HepG2 (cell line): ENCODE data around the gene DOCK10. TPM values are rescaled to one million over a fixed set of nuclear protein-coding genes. Genes with fewer than 3 reads are reported as not detected.

Experiments
- ATAC-seq: fragments of 200-7000 bp; cut with Tn5 transposase; 3 replicates; pipeline ENCODE4 v1.9.1; 2020; ENCODE audit warnings: mild to moderate bottlenecking, moderate library complexity
- BruUV-seq: library from RNA; stranded (reverse); fragments of 400-500 nt; replicated peaks from 2 replicates; lab custom pipeline; 2021; lab: Mats Ljungman, UMichigan
- CTCF ChIA-PET: fragments of 300-600 bp; formaldehyde crosslinking; extraction: SDS; loops from one replicate; lab custom pipeline; 2021; ENCODE audit warnings: low total read pairs, inconsistent platforms, low intra/inter-chr PET ratio; lab: Yijun Ruan, JAX
- POLR2A ChIA-PET: fragments of 350-600 bp; sonication (Branson Sonifier 250); formaldehyde crosslinking; loops from one replicate; lab custom pipeline; 2020; ENCODE audit warnings: antibody characterized with exemption, inconsistent platforms; lab: Yijun Ruan, JAX
- DNase-seq: peaks from one replicate; pipeline ENCODE4 v3.0.0-alpha.2; 2015; ENCODE audit warnings: low spot score
- FAIRE-seq: peaks from 3 replicates; lab custom pipeline; 2011; peaks lifted over from hg19 to GRCh38; lab: Jason Lieb, UNC
- H2AFZ ChIP-seq: one replicate; pipeline ENCODE4 v1.6.1; 2011; ENCODE audit warnings: low read length, inconsistent platforms
- H3K27ac ChIP-seq: fragments of 300-600 bp; 3 replicates; pipeline ENCODE4 v1.8.0; 2011; ENCODE audit warnings: mixed run types, mild to moderate bottlenecking, mixed read lengths, low read length, inconsistent platforms; ENCODE audit not compliant: insufficient read depth; ENCODE audit errors: extremely low read length
- H3K27me3 ChIP-seq, 2 experiments: fragments of 200-600 bp in 1 of 2; 2 replicates in 1 of 2; 3 replicates in 1 of 2; pipeline versions ENCODE4 v1.6.0 to v1.8.0; 2011; ENCODE audit warnings: low read length in 2 of 2, mild to moderate bottlenecking in 2 of 2, moderate library complexity in 2 of 2, inconsistent platforms in 1 of 2; ENCODE audit not compliant: insufficient read depth in 2 of 2, control insufficient read depth in 1 of 2
- H3K36me3 ChIP-seq, 2 experiments: fragments of 200-600 bp in 1 of 2; replicated peaks in 1 of 2; 2 replicates in 1 of 2; 3 replicates in 1 of 2; pipeline versions ENCODE4 v1.5.1 to v1.8.0; 2011; ENCODE audit warnings: low read length in 2 of 2, inconsistent platforms in 1 of 2; ENCODE audit not compliant: insufficient read depth in 2 of 2, control insufficient read depth in 1 of 2
- H3K4me1 ChIP-seq: 2 replicates; pipeline ENCODE4 v1.5.1; 2012; ENCODE audit warnings: low read length, inconsistent platforms; ENCODE audit not compliant: insufficient read depth
- H3K4me2 ChIP-seq: 2 replicates; pipeline ENCODE4 v1.6.0; 2011; ENCODE audit warnings: low read depth, low read length, inconsistent platforms
- H3K4me3 ChIP-seq, 3 experiments: fragments of 200-600 bp in 1 of 3; sonication (generic), shearing (Covaris generic) in 1 of 3; replicated peaks in 1 of 3; 2 replicates each; pipeline ENCODE4 v1.5.1; 2011 to 2016; ENCODE audit warnings: low read length in 3 of 3, inconsistent platforms in 2 of 3, low read depth in 2 of 3, mild to moderate bottlenecking in 2 of 3, control low read depth in 1 of 3, mixed read lengths in 1 of 3; ENCODE audit not compliant: insufficient read depth in 1 of 3
- H3K79me2 ChIP-seq: one replicate; pipeline ENCODE4 v1.6.1; 2011; ENCODE audit warnings: low read length, inconsistent platforms; ENCODE audit not compliant: insufficient read depth
- H3K9ac ChIP-seq: 2 replicates; pipeline ENCODE4 v1.6.0; 2011; ENCODE audit warnings: mild to moderate bottlenecking, low read depth, low read length, inconsistent platforms; ENCODE audit not compliant: insufficient read depth
- H3K9me3 ChIP-seq: 2 replicates; pipeline ENCODE4 v1.5.1; 2012; ENCODE audit warnings: mild to moderate bottlenecking, low read length
- H4K20me1 ChIP-seq: 2 replicates; pipeline ENCODE4 v1.6.0; 2011; ENCODE audit warnings: inconsistent platforms, mild to moderate bottlenecking, low read length, moderate library complexity; ENCODE audit not compliant: insufficient read depth
- ELF4 ChIP-seq: sonication (generic); formaldehyde crosslinking; IDR thresholded peaks from 2 replicates; pipeline ENCODE4 v1.5.0; 2020; ENCODE audit warnings: missing genetic modification reagents, mild to moderate bottlenecking, moderate library complexity, borderline replicate concordance
- HES4 ChIP-seq: sonication (generic); formaldehyde crosslinking; IDR thresholded peaks from 2 replicates; pipeline ENCODE4 v1.9.0; 2021; ENCODE audit warnings: mild to moderate bottlenecking, missing genetic modification reagents, borderline replicate concordance
- KIAA2018 ChIP-seq: sonication (generic); formaldehyde crosslinking; IDR thresholded peaks from 2 replicates; pipeline ENCODE4 v1.5.0; 2020; ENCODE audit warnings: mild to moderate bottlenecking, missing genetic modification reagents, borderline replicate concordance
- KLF11 ChIP-seq: IDR thresholded peaks from 2 replicates; pipeline ENCODE4 v1.6.1; 2016; ENCODE audit warnings: missing compliant biosample characterization
- NFIC ChIP-seq: IDR thresholded peaks from 2 replicates; pipeline ENCODE4 v1.6.1; 2012; ENCODE audit warnings: mild to moderate bottlenecking, low read length, inconsistent platforms
- PHB2 ChIP-seq: fragments of 450-650 bp; IDR thresholded peaks from 2 replicates; pipeline ENCODE4 v1.6.1; 2018; ENCODE audit not compliant: partially characterized antibody
- SMAD1 ChIP-seq: sonication (generic); formaldehyde crosslinking; IDR thresholded peaks from 2 replicates; pipeline ENCODE4 v1.4.0; 2020; ENCODE audit warnings: missing genetic modification reagents, low read depth, mild to moderate bottlenecking, borderline replicate concordance
- YY1 ChIP-seq: IDR thresholded peaks from 2 replicates; pipeline ENCODE4 v1.6.1; 2011; ENCODE audit warnings: low read length, low read depth, moderate library complexity, mild to moderate bottlenecking; ENCODE audit not compliant: insufficient read depth, insufficient replicate concordance
- ZNF17 ChIP-seq: sonication (generic); formaldehyde crosslinking; IDR thresholded peaks from 2 replicates; pipeline ENCODE4 v1.5.0; 2020; ENCODE audit warnings: mild to moderate bottlenecking, missing genetic modification reagents
- ZNF446 ChIP-seq: sonication (generic); formaldehyde crosslinking; IDR thresholded peaks from 2 replicates; pipeline ENCODE4 v1.5.0; 2020; ENCODE audit warnings: mild to moderate bottlenecking, missing genetic modification reagents
- ZNF841 ChIP-seq: sonication (generic); formaldehyde crosslinking; IDR thresholded peaks from 2 replicates; pipeline ENCODE4 v1.8.1; 2023; ENCODE audit warnings: missing genetic modification reagents, borderline replicate concordance
- WGBS: methylation state at CpG from one replicate; pipeline ENCODE4 v1.1.6; 2017; ENCODE audit warnings: low lambda C conversion rate; 5-methylcytosine and 5-hydroxymethylcytosine counted together
- in situ Hi-C: cut with HindIII; loops from 2 replicates; pipeline ENCODE4 v1.10.0; 2017; ENCODE audit warnings: low pct_unique_long_range_greater_than_20kb; ENCODE audit not compliant: extremely low pct_ligation_motif_present
- intact Hi-C: fragments of 100-400 bp; cut with micrococcal nuclease; formaldehyde crosslinking; loops from one replicate; pipeline ENCODE4 v1.10.0; 2022; ENCODE audit not compliant: unreplicated experiment
- polyA plus RNA-seq, 8 experiments: library from polyadenylated mRNA; depleted of rRNA in 3 of 8; stranded (reverse) in 7 of 8; unstranded in 1 of 8; fragments of >200 nt; fragmentation: Illumina TruSeq in 4 of 8; extraction: Trizol in 4 of 8; gene quantifications; 2 replicates each; pipeline versions ENCODE4 v1.2.1 to v1.2.3, GENCODE V29; 2011 to 2016; ENCODE audit warnings: low read depth in 4 of 8, missing spikeins in 1 of 8, mixed read lengths in 1 of 8; ENCODE audit not compliant: insufficient read depth in 1 of 8
- total RNA-seq, 5 experiments: library from RNA; depleted of rRNA; stranded (reverse); fragments of >200 nt; fragmentation: Illumina TruSeq; extraction: Trizol; gene quantifications; 2 replicates each; pipeline ENCODE4 v1.2.3, GENCODE V29; 2016; ENCODE audit warnings: low read depth in 1 of 5
- TF ChIP-seq, protein P1 (sequence below): sonication (generic); formaldehyde crosslinking; IDR thresholded peaks from 2 replicates; pipeline ENCODE4 v1.4.0; 2020; ENCODE audit warnings: mild to moderate bottlenecking, missing genetic modification reagents
- TF ChIP-seq, protein P2 (sequence below): IDR thresholded peaks from 2 replicates; pipeline ENCODE4 v1.6.1; 2016; ENCODE audit warnings: control low read depth

The DOCK10 gene
- total and polyA plus RNA-seq, 2 of the 13 experiments (the other 11 are each of a cell fraction or from before 2014, with no cell fraction given) = not detected

DNA sequence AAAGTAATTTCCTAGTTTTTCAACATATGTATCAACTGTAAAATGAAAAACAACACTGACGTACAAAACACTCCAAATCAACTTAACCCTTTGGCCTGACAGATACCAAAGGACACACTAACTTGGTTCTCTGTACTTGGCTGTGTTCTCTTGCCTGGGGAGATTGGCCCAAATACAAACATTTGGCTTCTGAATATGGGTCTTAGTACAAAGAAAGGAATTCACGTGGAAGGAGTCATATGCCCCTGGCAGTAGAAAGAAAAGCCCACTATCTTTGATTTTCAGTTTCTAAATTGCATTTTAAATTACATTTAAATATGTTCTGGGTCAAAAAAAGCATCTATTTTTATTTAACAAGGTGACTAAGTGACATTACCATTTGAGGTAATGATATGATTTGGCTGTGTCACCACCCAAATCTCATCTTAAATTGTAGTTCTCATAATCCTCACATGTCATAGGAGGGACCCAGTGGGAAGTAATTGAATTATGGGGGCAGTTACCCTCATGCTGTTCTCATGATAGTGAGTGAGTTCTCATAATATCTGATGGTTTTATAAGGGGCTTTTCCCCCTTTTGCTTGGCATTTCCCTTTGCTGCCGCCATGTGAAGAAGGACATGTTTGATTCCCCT lies 172.6 kb downstream of the DOCK10 start:
- Histone ChIP-seq H3K79me2 (no peaks in the 10 kb centered on the region), H3K9me3 (no peaks in the 10 kb centered on the region)
- ATAC-seq = no peak
- TF ChIP-seq KIAA2018 = no peak
- TF ChIP-seq KLF11 (CRISPR knock-in tag) = no peak
- TF ChIP-seq ZNF17 (CRISPR knock-in tag) = no peak
- TF ChIP-seq PHB2 = no peak
- TF ChIP-seq ZNF841 (CRISPR knock-in tag) = no peak
- no peak for TF ChIP-seq HES4 (CRISPR knock-in tag)
- TF ChIP-seq NFIC = no peak
- TF ChIP-seq YY1 = no peak
- TF ChIP-seq, protein P1, sequence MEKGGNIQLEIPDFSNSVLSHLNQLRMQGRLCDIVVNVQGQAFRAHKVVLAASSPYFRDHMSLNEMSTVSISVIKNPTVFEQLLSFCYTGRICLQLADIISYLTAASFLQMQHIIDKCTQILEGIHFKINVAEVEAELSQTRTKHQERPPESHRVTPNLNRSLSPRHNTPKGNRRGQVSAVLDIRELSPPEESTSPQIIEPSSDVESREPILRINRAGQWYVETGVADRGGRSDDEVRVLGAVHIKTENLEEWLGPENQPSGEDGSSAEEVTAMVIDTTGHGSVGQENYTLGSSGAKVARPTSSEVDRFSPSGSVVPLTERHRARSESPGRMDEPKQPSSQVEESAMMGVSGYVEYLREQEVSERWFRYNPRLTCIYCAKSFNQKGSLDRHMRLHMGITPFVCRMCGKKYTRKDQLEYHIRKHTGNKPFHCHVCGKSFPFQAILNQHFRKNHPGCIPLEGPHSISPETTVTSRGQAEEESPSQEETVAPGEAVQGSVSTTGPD (CRISPR knock-in tag) = no peak
- no peak for TF ChIP-seq SMAD1
- TF ChIP-seq ELF4 = no peak
- TF ChIP-seq ZNF446 (CRISPR knock-in tag) = no peak
- TF ChIP-seq, protein P2, sequence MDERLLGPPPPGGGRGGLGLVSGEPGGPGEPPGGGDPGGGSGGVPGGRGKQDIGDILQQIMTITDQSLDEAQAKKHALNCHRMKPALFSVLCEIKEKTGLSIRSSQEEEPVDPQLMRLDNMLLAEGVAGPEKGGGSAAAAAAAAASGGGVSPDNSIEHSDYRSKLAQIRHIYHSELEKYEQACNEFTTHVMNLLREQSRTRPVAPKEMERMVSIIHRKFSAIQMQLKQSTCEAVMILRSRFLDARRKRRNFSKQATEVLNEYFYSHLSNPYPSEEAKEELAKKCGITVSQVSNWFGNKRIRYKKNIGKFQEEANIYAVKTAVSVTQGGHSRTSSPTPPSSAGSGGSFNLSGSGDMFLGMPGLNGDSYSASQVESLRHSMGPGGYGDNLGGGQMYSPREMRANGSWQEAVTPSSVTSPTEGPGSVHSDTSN (CRISPR knock-in tag) = no peak
- TF ChIP-seq, all 625 proteins: peak for 0
- Histone ChIP-seq H4K20me1 (no peaks in the 10 kb centered on the region), H3K4me3 (no peak overlapping the region), H3K4me1 (no peaks in the 10 kb centered on the region), H3K9ac (no peak overlapping the region), H3K36me3 (no peaks in the 10 kb centered on the region), H3K27me3 (no peaks in the 10 kb centered on the region), H3K27ac (no peak overlapping the region), H2AFZ (no peak overlapping the region), H3K4me2 (no peak overlapping the region)
- ChIA-PET CTCF (no interaction called here), POLR2A (no interaction called here)
- in situ Hi-C loops (no loop called here), intact Hi-C loops (loop anchor here (5.0 kb wide), 1 partner anchor 1287 kb away; no protein-coding TSS in a partner anchor)
- no TSS peak for BruUV-seq
- 6% methylated on average over 3 of the region's 3 CpGs for WGBS
- DNase-seq = no peak
- no peak for FAIRE-seq
